OCI-LY1 (cell line): Measurements from ENCODE around the gene FLT3LG.
A peak's percentile ranks its signal among the peaks of the same experiment; 100 is the strongest.

Experiments used
- H2AFZ ChIP-seq: fragments of 200-600 bp; sonication (generic), shearing (Covaris generic); 2 replicates; pipeline ENCODE4 v1.6.0; 2014; ENCODE audit warnings: antibody characterized with exemption, mild to moderate bottlenecking, low read length
- H3F3A ChIP-seq: fragments of 200-600 bp; sonication (generic), shearing (Covaris generic); 2 replicates; pipeline ENCODE4 v1.6.0; 2014; ENCODE audit warnings: mild to moderate bottlenecking, antibody characterized with exemption, low read length, moderate library complexity; ENCODE audit not compliant: insufficient read depth
- H3K27ac ChIP-seq: fragments of 200-600 bp; sonication (generic); 2 replicates; pipeline ENCODE4 v1.5.1; 2014; ENCODE audit warnings: low read length, mixed run types, mild to moderate bottlenecking, low read depth; ENCODE audit not compliant: poor library complexity, severe bottlenecking
- H3K27me3 ChIP-seq: fragments of 200-600 bp; sonication (generic); 2 replicates; pipeline ENCODE4 v1.6.0; 2014; ENCODE audit warnings: antibody characterized with exemption, mild to moderate bottlenecking, low read length, moderate library complexity; ENCODE audit not compliant: insufficient read depth
- H3K36me3 ChIP-seq: fragments of 200-600 bp; sonication (generic); 2 replicates; pipeline ENCODE4 v1.6.1; 2014; ENCODE audit warnings: mild to moderate bottlenecking, antibody characterized with exemption, low read length, moderate library complexity, mixed read lengths; ENCODE audit not compliant: insufficient read depth
- H3K4me1 ChIP-seq: fragments of 200-600 bp; sonication (generic); 2 replicates; pipeline ENCODE4 v1.5.1; 2014; ENCODE audit warnings: mild to moderate bottlenecking, low read length, moderate library complexity; ENCODE audit not compliant: insufficient read depth, severe bottlenecking
- H3K4me2 ChIP-seq: fragments of 200-600 bp; sonication (generic), shearing (Covaris generic); 2 replicates; pipeline ENCODE4 v1.6.1; 2014; ENCODE audit warnings: low read length
- H3K4me3 ChIP-seq: fragments of 200-600 bp; sonication (generic); 2 replicates; pipeline ENCODE4 v1.5.1; 2014; ENCODE audit warnings: low read length, low read depth, mild to moderate bottlenecking, mixed read lengths; ENCODE audit not compliant: poor library complexity, severe bottlenecking
- H3K79me2 ChIP-seq: fragments of 200-600 bp; shearing (Covaris generic); 2 replicates; pipeline ENCODE4 v1.6.1; 2016; ENCODE audit warnings: mixed run types, low read length, mixed read lengths; ENCODE audit not compliant: insufficient read depth
- H3K9ac ChIP-seq: fragments of 200-600 bp; sonication (generic), shearing (Covaris generic); 2 replicates; pipeline ENCODE4 v1.6.1; 2014; ENCODE audit warnings: mild to moderate bottlenecking, low read length, mixed read lengths
- H3K9me2 ChIP-seq: fragments of 200-600 bp; sonication (generic), shearing (Covaris generic); 2 replicates; pipeline ENCODE4 v1.6.1; 2014; ENCODE audit warnings: low read depth, mild to moderate bottlenecking, low read length, mixed read lengths
- H3K9me3 ChIP-seq: fragments of 200-600 bp; shearing (Covaris generic); 2 replicates; pipeline ENCODE4 v1.6.1; 2014; ENCODE audit warnings: low read length, mixed read lengths
- H4K20me1 ChIP-seq: fragments of 200-600 bp; sonication (generic), shearing (Covaris generic); 2 replicates; pipeline ENCODE4 v1.6.0; 2016; ENCODE audit warnings: mild to moderate bottlenecking, low read length; ENCODE audit not compliant: insufficient read depth
- CTCF ChIP-seq: fragments of 200-600 bp; sonication (generic), shearing (Covaris generic); IDR thresholded peaks from 2 replicates; pipeline ENCODE4 v1.5.1; 2017; ENCODE audit warnings: mild to moderate bottlenecking, antibody characterized with exemption, low read length, moderate library complexity, mixed read lengths
- EZH2 ChIP-seq: fragments of 200-600 bp; sonication (generic), shearing (Covaris generic); IDR thresholded peaks from 2 replicates; pipeline ENCODE4 v1.8.0; 2017; ENCODE audit warnings: borderline replicate concordance, mixed run types, mild to moderate bottlenecking, antibody characterized with exemption, low read length, moderate library complexity, mixed read lengths

The FLT3LG gene

GRCh38 chr19:49475191-49475917, 1.3 kb downstream of the FLT3LG start:
- no peaks in the 10 kb centered on the region for H3F3A ChIP-seq
- H3K27me3 ChIP-seq: no peaks in the 10 kb centered on the region
- H3K9me2 ChIP-seq: no peaks in the 10 kb centered on the region
- H2AFZ ChIP-seq: no peak overlapping the region
- peak overlapping the region; percentile 81 for H3K4me2 ChIP-seq
- H3K36me3 ChIP-seq: no peaks in the 10 kb centered on the region
- no peak for TF ChIP-seq CTCF
- TF ChIP-seq EZH2: no peak
- no peak overlapping the region; the same call in 1 of the 2 replicates for H3K9ac ChIP-seq
- peaks cover 32% of the 10 kb centered on the region for H3K4me1 ChIP-seq
- peak overlapping the region; percentile 5 for H3K27ac ChIP-seq
- H3K4me3 ChIP-seq: no peak overlapping the region
- H3K79me2 ChIP-seq: no peaks in the 10 kb centered on the region
- no peaks in the 10 kb centered on the region for H4K20me1 ChIP-seq
- no peaks in the 10 kb centered on the region for H3K9me3 ChIP-seq

GRCh38 chr19:49475995-49476880, 2.2 kb downstream of the FLT3LG start:
- Histone ChIP-seq H3K4me2 (peak overlapping the region; percentile 40), H2AFZ (no peak overlapping the region), H3K79me2 (no peaks in the 10 kb centered on the region), H3F3A (no peaks in the 10 kb centered on the region), H3K9ac (no peak overlapping the region), H3K27me3 (no peaks in the 10 kb centered on the region), H3K9me2 (no peaks in the 10 kb centered on the region), H3K4me3 (no peak overlapping the region), H3K4me1 (peaks cover 27% of the 10 kb centered on the region), H4K20me1 (no peaks in the 10 kb centered on the region), H3K9me3 (no peaks in the 10 kb centered on the region), H3K36me3 (no peaks in the 10 kb centered on the region), H3K27ac (peak overlapping the region; percentile 5)
- TF ChIP-seq CTCF: peak; percentile 74
- TF ChIP-seq EZH2: no peak

- Histone ChIP-seq H4K20me1 (no peaks in the 10 kb centered on the region), H3K27ac (no peak overlapping the region), H3K9ac (no peak overlapping the region), H3K79me2 (no peaks in the 10 kb centered on the region), H3K27me3 (no peaks in the 10 kb centered on the region), H3K9me3 (no peaks in the 10 kb centered on the region), H3K9me2 (no peaks in the 10 kb centered on the region), H3K36me3 (no peaks in the 10 kb centered on the region), H3K4me2 (no peak overlapping the region), H3K4me1 (peaks cover 9% of the 10 kb centered on the region), H3K4me3 (no peak overlapping the region), H3F3A (no peaks in the 10 kb centered on the region), H2AFZ (no peak overlapping the region)
- TF ChIP-seq EZH2: no peak
- TF ChIP-seq CTCF: no peak
Measured at GRCh38 chr19:49479975-49480628, 6.1 kb downstream of the FLT3LG start.
